ENCODE results near the gene SLITRK2. TPM values are rescaled to one million over a fixed set of nuclear protein-coding genes. Genes with fewer than 3 reads are reported as not detected.

The SLITRK2 gene
- total and polyA plus RNA-seq, 2 donors = 0.48 to 1.5 TPM

Small RNAs within 50 kb of the gene (small RNA-seq; reads per million reads assigned to genes)
- gene AL109653.1 = not detected

Data from urinary bladder (tissue), 2 donors.